GM08714 (cell line): Measurements from ENCODE around the gene MRPL36.

ENCODE experiments used
- H3K4me3 ChIP-seq: fragments of 200-500 bp; sonication (Bioruptor generic); 2 replicates; pipeline ENCODE4 v1.5.1; 2014; ENCODE audit warnings: mild to moderate bottlenecking, low read length, inconsistent platforms
- ZNF274 ChIP-seq: IDR thresholded peaks from 2 replicates; pipeline ENCODE4 v1.6.1; 2012; ENCODE audit warnings: mild to moderate bottlenecking, low read depth, low read length

Gene MRPL36

GRCh38 chr5:1836176-1836890 is 36.7 kb upstream of the MRPL36 start:
- no peak for TF ChIP-seq ZNF274
- no peak overlapping the region for H3K4me3 ChIP-seq

GRCh38 chr5:1835431-1835830 is 35.8 kb upstream of the MRPL36 start:
- H3K4me3 ChIP-seq: no peak overlapping the region
- TF ChIP-seq ZNF274: no peak

- no peak overlapping the region for H3K4me3 ChIP-seq
- TF ChIP-seq ZNF274: no peak
Observed at GRCh38 chr5:1834721-1835429, 35.2 kb upstream of the MRPL36 start.

- no peak for TF ChIP-seq ZNF274
- no peak overlapping the region for H3K4me3 ChIP-seq
Observed at GRCh38 chr5:1834022-1834551, 34.5 kb upstream of the MRPL36 start.

GRCh38 chr5:1833264-1834021 is 33.8 kb upstream of the MRPL36 start:
- H3K4me3 ChIP-seq: no peak overlapping the region
- no peak for TF ChIP-seq ZNF274

GRCh38 chr5:1832511-1833250 is 33.0 kb upstream of the MRPL36 start:
- TF ChIP-seq ZNF274: no peak
- H3K4me3 ChIP-seq: no peak overlapping the region

- TF ChIP-seq ZNF274: no peak
- H3K4me3 ChIP-seq: no peak overlapping the region
Observed at GRCh38 chr5:1831677-1832313, 32.2 kb upstream of the MRPL36 start.

GRCh38 chr5:1831257-1831656 is 31.6 kb upstream of the MRPL36 start:
- no peak overlapping the region for H3K4me3 ChIP-seq
- TF ChIP-seq ZNF274: no peak

GRCh38 chr5:1830571-1831228 is 31.1 kb upstream of the MRPL36 start:
- TF ChIP-seq ZNF274: no peak
- no peak overlapping the region for H3K4me3 ChIP-seq

- no peak for TF ChIP-seq ZNF274
- no peak overlapping the region for H3K4me3 ChIP-seq
Observed at GRCh38 chr5:1827886-1828397, 28.3 kb upstream of the MRPL36 start.

- H3K4me3 ChIP-seq: no peak overlapping the region
- TF ChIP-seq ZNF274: no peak
Observed at GRCh38 chr5:1827025-1827885, 27.6 kb upstream of the MRPL36 start.
